Liver (tissue), 9 donors: Measurements from ENCODE around the gene BCL2L11. TPM values are rescaled to one million over a fixed set of nuclear protein-coding genes. Genes with fewer than 3 reads are reported as not detected.

Source experiments
- DNase-seq: peaks from one replicate; pipeline ENCODE4 v3.0.0-alpha.2; 2017; ENCODE audit warnings: low spot score
- H3K27ac ChIP-seq, 2 donors: one replicate each; pipeline ENCODE4 v1.7.0; 2013; ENCODE audit warnings: inconsistent platforms in 2 of 2, low read length in 2 of 2, control low read depth in 1 of 2, low read depth in 1 of 2, mild to moderate bottlenecking in 1 of 2
- H3K27me3 ChIP-seq, 4 donors: one replicate each; pipeline versions ENCODE4 v1.6.1 to v1.7.0; 2013; ENCODE audit warnings: low read length in 3 of 4, inconsistent platforms in 1 of 4, mild to moderate bottlenecking in 1 of 4, moderate library complexity in 1 of 4; ENCODE audit not compliant: control insufficient read depth in 4 of 4, insufficient read depth in 4 of 4
- H3K36me3 ChIP-seq, 4 donors: one replicate each; pipeline versions ENCODE4 v1.6.1 to v1.7.0; 2013; ENCODE audit warnings: low read length in 3 of 4, mild to moderate bottlenecking in 3 of 4, low read depth in 1 of 4, moderate library complexity in 1 of 4; ENCODE audit not compliant: control insufficient read depth in 4 of 4, insufficient read depth in 3 of 4
- H3K4me1 ChIP-seq, 4 donors: one replicate each; pipeline versions ENCODE4 v1.6.1 to v1.7.0; 2013; ENCODE audit warnings: low read length in 3 of 4, mild to moderate bottlenecking in 3 of 4, moderate library complexity in 1 of 4; ENCODE audit not compliant: control insufficient read depth in 4 of 4, insufficient read depth in 4 of 4
- H3K4me3 ChIP-seq, 3 donors: one replicate each; pipeline versions ENCODE4 v1.6.1 to v1.7.0; 2013; ENCODE audit warnings: low read length in 3 of 3, control low read depth in 1 of 3, low read depth in 1 of 3, mild to moderate bottlenecking in 1 of 3
- H3K9ac ChIP-seq, 2 donors: one replicate each; pipeline ENCODE4 v1.7.0; 2013; ENCODE audit warnings: low read length in 2 of 2, mild to moderate bottlenecking in 2 of 2, moderate library complexity in 2 of 2, control low read depth in 1 of 2, low read depth in 1 of 2
- H3K9me3 ChIP-seq, 4 donors: one replicate each; pipeline versions ENCODE4 v1.6.1 to v1.7.0; 2013; ENCODE audit warnings: low read length in 3 of 4; ENCODE audit not compliant: control insufficient read depth in 4 of 4
- ATF3 ChIP-seq: IDR thresholded peaks from 2 replicates; pipeline ENCODE4 v1.6.1; 2016; ENCODE audit warnings: antibody characterized with exemption
- CTCF ChIP-seq: fragments of 150-350 bp; IDR thresholded peaks from 2 replicates; pipeline ENCODE4 v1.5.1; 2017; ENCODE audit warnings: improper control_type of control experiment, low read depth, low read length; ENCODE audit not compliant: missing input control
- FOXA2 ChIP-seq: IDR thresholded peaks from 2 replicates; pipeline ENCODE4 v1.6.1; 2016; ENCODE audit warnings: antibody characterized with exemption
- HNF4G ChIP-seq: IDR thresholded peaks from 2 replicates; pipeline ENCODE4 v1.6.1; 2016; ENCODE audit warnings: antibody characterized with exemption
- MAX ChIP-seq: IDR thresholded peaks from 2 replicates; pipeline ENCODE4 v1.6.1; 2016; ENCODE audit warnings: antibody characterized with exemption
- RAD21 ChIP-seq, 2 donors: IDR thresholded peaks; 2 replicates each; pipeline ENCODE4 v1.6.1; 2016; ENCODE audit warnings: antibody characterized with exemption in 2 of 2, mild to moderate bottlenecking in 2 of 2
- REST ChIP-seq: IDR thresholded peaks from 2 replicates; pipeline ENCODE4 v1.6.1; 2016; ENCODE audit warnings: antibody characterized with exemption, mild to moderate bottlenecking
- RXRA ChIP-seq, 2 donors: IDR thresholded peaks; 2 replicates each; pipeline ENCODE4 v1.6.1; 2017 to 2018; ENCODE audit warnings: antibody characterized with exemption in 2 of 2, mild to moderate bottlenecking in 1 of 2
- SP1 ChIP-seq: IDR thresholded peaks from 2 replicates; pipeline ENCODE4 v1.6.1; 2018; ENCODE audit warnings: antibody characterized with exemption, mild to moderate bottlenecking
- TAF1 ChIP-seq: conservative IDR thresholded peaks from 2 replicates; pipeline ENCODE4 v1.6.1; 2016; ENCODE audit warnings: antibody characterized with exemption, mild to moderate bottlenecking
- YY1 ChIP-seq: IDR thresholded peaks from 2 replicates; pipeline ENCODE4 v1.6.1; 2016; ENCODE audit warnings: antibody characterized with exemption, mild to moderate bottlenecking
- ZBTB33 ChIP-seq: IDR thresholded peaks from 2 replicates; pipeline ENCODE4 v1.6.1; 2016; ENCODE audit warnings: antibody characterized with exemption
- WGBS: extraction: QIAGEN DNeasy Blood & Tissue Kit; methylation state at CpG from one replicate; pipeline ENCODE4 v1.1.7; 2013; 5-methylcytosine and 5-hydroxymethylcytosine counted together
- polyA plus RNA-seq, 2 donors: library from polyadenylated mRNA; stranded (reverse) in 1 of 2; unstranded in 1 of 2; fragments of 200-250 nt in 1 of 2; fragments of >200 nt in 1 of 2; fragmentation: Nextera tagmentation in 1 of 2; extraction: Ambion mirVana in 1 of 2; gene quantifications; one replicate each; pipeline versions ENCODE4 v1.2.1 to v1.2.3, GENCODE V29; 2013 to 2015
- total RNA-seq, 2 donors: library from RNA; depleted of rRNA; stranded (reverse); fragments of >200 nt; gene quantifications; one replicate each; pipeline ENCODE4 v1.2.3, GENCODE V29; 2014
- donor health status: healthy.
- donor health status: healthy.
- donor health status: healthy.
- donor health status: healthy.
- donor health status: healthy.

The BCL2L11 gene
- total and polyA plus RNA-seq, 4 donors: 5.0 to 19.5 (median 12.2) TPM

GRCh38 chr2:111116843-111117597 is 3.7 kb upstream of the BCL2L11 start:
- no peak overlapping the region for H3K27ac ChIP-seq
- peaks cover 5 to 35% (median 24%) of the 10 kb centered on the region in 4 donors for H3K4me1 ChIP-seq
- TF ChIP-seq TAF1: no peak
- TF ChIP-seq RAD21 (IDR thresholded peaks at IDR 0.05): peak; percentile 98
- no peak for TF ChIP-seq RXRA (IDR thresholded peaks at IDR 0.05)
- TF ChIP-seq HNF4G: no peak
- no peak for TF ChIP-seq ZBTB33
- no peak for TF ChIP-seq FOXA2
- TF ChIP-seq REST: no peak
- TF ChIP-seq CTCF: peak; percentile 92
- TF ChIP-seq SP1: no peak
- TF ChIP-seq YY1: no peak
- TF ChIP-seq ATF3: no peak
- TF ChIP-seq MAX: no peak
- peak; percentile 77 for DNase-seq
- WGBS: 5% methylated on average over 30 of the region's 30 CpGs
- no peaks in the 10 kb centered on the region for H3K27me3 ChIP-seq
- no peaks in the 10 kb centered on the region for H3K36me3 ChIP-seq
- peaks cover 0 to 5% (median 1%) of the 10 kb centered on the region in 4 donors for H3K9me3 ChIP-seq
- H3K9ac ChIP-seq: no peak overlapping the region
- H3K4me3 ChIP-seq: peak overlapping the region in 2 of 3 donors; percentile 44 to 60
